HG02938 (cell line): ENCODE results near the gene DUSP9.
"Not testable (repeated sequence)": the region's sequence is repeated elsewhere in the genome, so short reads cannot be mapped to it uniquely, and the experiment has no call there.

Experiments
- ATAC-seq: cut with Tn5 transposase; IDR thresholded peaks from one replicate; pipeline ENCODE4 v1.9.1; 2021; ENCODE audit warnings: mild to moderate bottlenecking, moderate library complexity; ENCODE audit not compliant: unreplicated experiment

The DUSP9 gene, protein sequence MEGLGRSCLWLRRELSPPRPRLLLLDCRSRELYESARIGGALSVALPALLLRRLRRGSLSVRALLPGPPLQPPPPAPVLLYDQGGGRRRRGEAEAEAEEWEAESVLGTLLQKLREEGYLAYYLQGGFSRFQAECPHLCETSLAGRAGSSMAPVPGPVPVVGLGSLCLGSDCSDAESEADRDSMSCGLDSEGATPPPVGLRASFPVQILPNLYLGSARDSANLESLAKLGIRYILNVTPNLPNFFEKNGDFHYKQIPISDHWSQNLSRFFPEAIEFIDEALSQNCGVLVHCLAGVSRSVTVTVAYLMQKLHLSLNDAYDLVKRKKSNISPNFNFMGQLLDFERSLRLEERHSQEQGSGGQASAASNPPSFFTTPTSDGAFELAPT

DNA sequence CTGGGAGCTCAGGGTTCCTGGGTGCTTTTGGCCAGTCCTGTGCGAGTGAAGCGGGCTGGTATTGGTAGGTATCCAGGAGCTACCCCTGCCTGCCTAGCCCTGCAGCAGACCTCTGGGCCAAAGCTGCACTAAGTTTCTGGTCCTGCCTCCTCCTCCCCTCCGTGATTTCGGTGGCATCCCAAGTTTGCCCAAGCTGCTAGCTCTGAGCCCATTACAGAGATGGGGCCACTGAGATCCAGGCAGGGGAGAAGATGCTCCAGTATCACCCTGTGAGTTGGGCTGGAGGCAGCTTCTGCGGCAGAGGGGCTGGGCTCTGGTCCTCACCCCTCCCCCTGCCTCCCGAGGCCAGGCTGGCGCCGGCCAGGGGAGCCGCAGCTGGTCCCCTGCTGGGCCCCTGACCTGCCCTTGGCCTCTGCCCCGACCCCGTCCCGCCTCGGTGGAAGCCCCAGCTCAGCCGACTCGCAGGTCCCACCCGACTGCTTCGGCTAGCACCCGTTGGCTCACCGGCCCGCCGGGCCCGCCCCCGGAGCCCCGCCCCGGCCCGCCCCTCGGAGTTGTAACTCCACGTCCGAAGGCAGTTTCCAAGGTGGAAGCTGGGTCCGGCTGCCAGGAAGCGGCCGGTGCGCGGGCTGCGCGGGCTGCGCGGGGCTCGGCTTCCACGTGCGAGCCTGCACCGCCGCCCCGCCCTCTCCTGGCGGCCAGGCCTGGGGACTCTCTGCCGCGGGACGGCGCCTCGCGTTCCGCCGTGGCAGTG lies at the start of gene DUSP9:
Gene DUSP9, plus strand, starts transcription at position 584 of the 754 bp plus-strand sequence. CDS start 751 bp downstream, outside the sequence.
- ATAC-seq = no peak

- peak; percentile 44 for ATAC-seq
These were observed 48.3 kb upstream of the DUSP9 start, which contains the start of gene CCNQ for GRCh38 chrX:153598541-153599191. CCNQ (minus strand) TSS chrX:153599139; CDS start chrX:153599073, 66 bp downstream.

GRCh38 chrX:153599192-153600031 lies 47.6 kb upstream of the DUSP9 start:
- peak; percentile 71 for ATAC-seq

DNA sequence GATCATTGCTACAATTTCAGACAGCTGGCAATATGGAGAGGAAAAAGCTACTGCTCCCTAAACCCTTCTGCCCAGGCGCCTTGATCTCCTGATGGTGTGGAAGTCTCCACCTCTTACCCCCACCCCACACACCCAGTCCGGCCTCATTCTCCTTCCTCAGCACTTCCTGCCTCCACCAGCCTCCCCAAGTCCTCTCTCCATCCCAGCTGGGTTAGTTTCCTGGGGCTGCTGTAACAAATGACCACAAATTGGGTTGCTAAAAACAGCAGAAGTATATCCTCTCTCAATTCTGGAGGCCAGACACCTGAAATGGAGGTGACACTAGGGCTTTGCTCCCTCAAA lies 47.0 kb upstream of the DUSP9 start:
- ATAC-seq = no peak

DNA sequence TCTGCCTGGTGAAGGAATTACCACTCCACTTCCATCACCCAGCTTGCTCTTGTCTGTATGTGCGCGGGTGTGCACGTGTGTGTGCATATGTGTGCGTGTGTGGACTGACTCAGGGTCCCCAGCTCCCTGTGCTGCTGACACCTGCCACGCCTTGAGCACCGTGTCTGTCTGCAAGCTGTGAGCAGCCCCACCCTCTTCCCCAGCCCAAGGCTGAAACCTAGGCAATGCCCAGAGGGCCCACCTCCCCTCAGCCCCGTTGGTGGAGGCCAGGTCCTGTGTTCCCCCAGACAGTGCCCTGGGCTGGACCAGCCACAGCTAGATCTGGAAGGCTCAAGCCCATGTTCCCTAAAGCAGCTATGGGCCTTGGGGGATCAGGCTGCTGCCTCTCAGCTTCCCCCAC lies 46.1 kb upstream of the DUSP9 start:
- no peak for ATAC-seq

DNA sequence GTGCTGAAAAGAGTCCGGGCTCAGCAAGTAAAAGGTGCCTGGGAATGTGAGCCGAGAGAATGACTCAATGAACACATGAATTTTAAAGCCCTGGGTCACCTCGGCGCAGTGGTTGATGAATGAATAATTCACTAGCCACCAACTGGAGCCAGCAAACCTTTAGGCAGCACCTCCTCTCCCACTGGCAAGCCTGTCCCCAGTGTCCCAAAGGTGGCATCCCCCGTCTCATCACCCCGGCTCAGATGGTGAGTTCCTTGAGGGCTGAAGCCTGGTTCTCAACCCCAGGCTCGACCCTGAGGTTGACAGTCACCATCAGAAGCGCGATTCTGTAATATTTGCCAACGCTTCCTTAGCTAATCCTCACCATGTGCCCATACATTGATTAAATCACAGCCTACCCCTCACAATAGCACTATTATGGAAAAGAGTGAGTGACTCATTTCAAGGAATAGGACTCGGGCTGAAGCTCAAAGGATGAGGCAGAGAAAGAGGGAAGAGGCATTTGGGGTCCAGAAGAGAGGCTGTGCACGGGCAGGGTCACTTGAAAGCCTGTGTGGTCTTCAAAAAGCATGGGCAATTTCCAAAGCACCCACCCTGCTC lies 45.4 kb upstream of the DUSP9 start:
- no peak for ATAC-seq

- ATAC-seq = no peak
These were observed 44.4 kb upstream of the DUSP9 start for GRCh38 chrX:153602601-153603000.

- no peak for ATAC-seq
These were observed 43.8 kb upstream of the DUSP9 start for GRCh38 chrX:153603131-153603656.

DNA sequence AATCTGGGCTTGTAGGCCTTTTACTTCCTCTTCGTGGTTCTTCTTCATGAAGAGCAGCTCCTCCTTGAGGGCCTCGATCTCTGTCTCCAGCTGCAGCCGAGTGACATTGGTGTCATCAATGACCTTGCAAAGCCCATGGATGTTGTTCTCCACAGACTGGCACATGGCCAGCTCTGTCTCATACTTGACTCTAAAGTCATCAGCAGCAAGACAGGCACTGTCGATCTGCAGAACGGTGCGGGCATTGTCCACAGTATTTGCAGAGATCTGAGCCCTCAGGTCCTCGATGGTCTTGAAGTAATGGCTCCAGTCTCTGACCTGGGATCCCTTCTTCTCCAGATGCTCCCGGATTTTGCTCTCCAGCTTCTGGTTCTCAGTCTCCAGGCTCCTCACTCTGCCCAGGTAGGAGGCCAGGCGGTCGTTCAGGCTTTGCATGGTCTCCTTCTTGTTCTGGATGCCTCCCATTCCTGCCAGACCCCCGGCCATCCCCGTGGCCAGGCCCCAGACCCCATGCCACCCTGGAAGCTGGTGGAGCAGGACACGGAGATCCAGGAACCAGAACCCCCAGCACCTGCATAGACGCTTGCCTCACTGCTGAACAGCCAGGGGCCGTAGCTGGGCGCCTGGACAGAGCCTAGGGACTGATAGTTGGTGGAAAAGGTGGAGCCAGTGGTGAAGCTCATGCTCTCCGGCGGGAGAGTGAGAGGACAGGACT lies 42.2 kb upstream of the DUSP9 start:
- not testable (repeated sequence) for ATAC-seq

DNA sequence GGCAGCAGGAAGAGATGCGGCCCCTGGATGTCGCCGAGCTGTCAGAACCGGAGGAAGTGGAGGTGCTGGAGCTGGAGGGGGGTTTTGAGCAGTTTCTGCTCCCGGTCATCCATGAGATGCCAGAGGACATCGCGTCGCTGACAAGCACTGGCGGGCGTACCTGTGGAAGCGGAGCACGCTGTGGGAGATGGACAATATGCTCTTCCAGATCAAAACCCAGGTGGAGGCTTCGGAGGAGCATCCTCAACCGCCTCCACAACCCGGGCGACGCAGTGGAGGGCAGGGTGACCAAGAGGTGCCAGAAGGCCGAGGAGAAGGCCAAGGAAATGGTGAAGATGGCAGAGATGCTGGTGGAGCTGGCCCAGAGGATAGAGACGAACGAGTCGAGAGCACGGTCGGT lies 40.5 kb upstream of the DUSP9 start:
- no peak for ATAC-seq

DNA sequence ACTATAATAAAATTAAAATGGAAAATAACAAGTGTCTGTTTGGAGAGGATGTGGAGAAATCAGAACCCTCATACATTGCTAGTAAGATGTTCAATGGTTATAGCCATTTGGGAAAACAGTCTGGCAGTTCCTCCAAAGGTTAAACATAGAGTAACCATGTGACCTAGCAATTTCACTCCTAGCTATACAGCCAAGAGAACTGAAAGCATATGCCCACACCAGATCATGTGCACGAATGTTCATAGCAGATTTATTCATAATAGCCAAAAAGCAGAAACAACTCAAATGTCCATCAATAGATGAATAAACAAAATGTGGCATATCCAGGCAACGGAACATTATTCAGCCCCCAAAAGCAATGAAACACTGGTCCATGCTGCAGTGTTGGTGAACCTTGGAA lies 38.6 kb upstream of the DUSP9 start:
- ATAC-seq = no peak

- no peak for ATAC-seq
These were observed 38.2 kb upstream of the DUSP9 start for GRCh38 chrX:153608806-153609205.

DNA sequence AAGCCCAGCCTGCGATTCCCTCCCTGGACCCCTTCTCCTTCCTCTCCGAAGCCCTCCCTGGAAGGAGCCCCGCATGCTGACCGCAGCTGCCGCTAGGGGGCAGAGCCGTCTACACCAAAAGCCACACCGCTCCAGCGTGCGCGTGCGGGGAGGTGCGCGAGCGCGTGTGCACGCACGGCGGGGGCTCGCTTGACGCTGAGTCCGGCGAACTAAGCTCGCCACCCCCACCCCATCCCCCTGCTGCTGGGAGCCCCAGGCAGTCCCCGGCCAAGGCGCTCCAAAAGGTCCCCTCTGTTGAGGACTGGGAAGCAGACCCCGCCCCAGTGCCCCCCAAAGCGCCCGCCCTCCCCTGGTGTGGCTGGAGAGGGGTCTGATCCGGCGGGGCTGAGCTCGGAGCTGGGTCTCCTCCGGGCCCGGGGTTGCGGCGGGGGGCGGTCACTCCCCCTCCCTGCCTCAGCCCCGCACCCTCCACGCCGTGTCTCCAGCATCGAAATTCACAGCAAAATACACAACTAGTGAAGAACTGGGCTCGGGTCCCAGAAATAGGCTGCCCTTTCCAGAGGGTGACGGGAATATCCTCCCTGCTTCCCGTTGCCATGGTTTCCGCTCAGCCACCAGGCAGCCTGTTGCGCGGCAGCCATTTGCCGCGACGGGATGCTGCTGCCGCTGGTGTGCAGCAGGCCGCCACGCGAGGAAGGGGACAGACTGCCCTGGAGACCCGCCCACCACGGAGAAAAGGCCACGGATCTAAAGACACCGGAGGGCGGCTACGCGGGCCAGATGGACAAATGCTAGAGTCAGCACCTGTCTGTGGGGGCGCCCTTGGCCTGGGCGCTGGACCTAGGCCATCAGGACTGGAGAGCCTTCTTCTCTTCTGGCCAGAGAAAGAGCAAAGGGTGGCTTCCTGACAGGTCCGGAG lies 36.8 kb upstream of the DUSP9 start:
- no peak for ATAC-seq

DNA sequence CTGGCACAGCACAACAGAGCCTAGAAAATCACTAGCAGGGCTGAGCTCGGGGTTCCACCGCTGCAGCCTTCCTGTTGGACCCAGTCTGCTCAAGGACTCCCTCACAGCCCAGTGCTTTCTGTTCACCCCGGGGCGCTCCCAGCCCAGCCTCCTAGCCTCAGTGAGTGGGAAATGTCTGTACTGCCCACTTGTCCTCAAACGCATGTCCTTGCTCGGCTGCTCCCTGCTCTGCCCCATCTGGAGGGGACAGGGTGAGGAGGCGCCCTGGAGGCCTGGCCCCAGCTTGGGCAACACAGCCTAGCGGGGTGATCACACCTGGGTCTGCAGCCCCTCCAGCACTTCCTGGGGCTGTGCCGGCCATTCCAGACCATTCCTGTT lies 36.2 kb upstream of the DUSP9 start:
- ATAC-seq = no peak

- ATAC-seq = no peak
These were observed 35.5 kb upstream of the DUSP9 start for GRCh38 chrX:153611298-153612095.

GRCh38 chrX:153612413-153612812 lies 34.6 kb upstream of the DUSP9 start:
- ATAC-seq = no peak

- no peak for ATAC-seq
These were observed 32.2 kb upstream of the DUSP9 start for GRCh38 chrX:153614818-153615217.

DNA sequence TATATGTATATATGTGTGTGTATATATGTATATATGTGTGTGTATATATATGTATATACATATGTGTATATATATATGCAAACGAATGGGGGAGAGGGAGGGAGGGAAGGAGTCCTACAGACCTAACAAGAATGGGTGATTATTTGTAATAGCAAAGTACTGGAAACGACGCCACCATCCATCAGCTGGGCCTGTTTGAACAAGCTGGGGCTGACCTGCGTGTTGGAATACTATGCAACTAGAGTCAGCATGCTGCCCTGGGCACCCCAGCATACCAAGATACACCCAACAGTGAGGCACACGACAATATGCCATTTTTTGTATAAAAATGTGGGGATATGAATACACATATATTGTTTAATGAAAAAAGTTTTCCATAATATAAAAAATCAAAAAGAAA lies 26.4 kb upstream of the DUSP9 start:
- no peak for ATAC-seq
